Measurements from ENCODE around the gene TTLL11. TPM values are rescaled to one million over a fixed set of nuclear protein-coding genes. Genes with fewer than 3 reads are reported as not detected.
A peak's percentile ranks its signal among the peaks of the same experiment; 100 is the strongest.

TTLL11 gene
- total RNA-seq, 2 donors from 2014 or later = 2.5 to 2.6 TPM

DNA sequence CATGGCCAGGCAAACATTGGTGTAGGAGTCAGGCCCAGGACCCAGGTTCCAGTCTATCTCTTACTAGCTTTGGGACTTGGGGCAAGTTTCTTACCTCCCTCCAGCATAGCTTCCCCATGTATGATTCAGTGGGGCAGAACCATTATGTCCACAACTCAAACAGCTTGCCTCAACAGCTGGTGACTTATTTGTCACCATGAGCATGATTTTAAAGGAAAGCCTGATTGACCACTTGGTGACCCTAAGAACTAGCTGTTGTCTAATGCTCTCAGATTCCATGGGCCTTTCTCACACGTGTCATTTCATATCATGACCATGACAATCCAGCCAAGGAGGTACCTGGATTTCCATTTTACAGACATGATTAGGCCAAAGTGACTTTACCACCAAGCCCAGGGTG lies 126.4 kb downstream of the TTLL11 start:
- DNase-seq = no peak
- Mint-ChIP-seq H3K4me1 (ENCODE audit: low read depth) (no peaks in the 10 kb centered on the region), H3K36me3 (ENCODE audit: insufficient read depth in 2 of 2) (no peaks in the 10 kb centered on the region)

GRCh38 chr9:121963528-121963995 lies 129.5 kb downstream of the TTLL11 start:
- H3K36me3 Mint-ChIP-seq (ENCODE audit: insufficient read depth in 2 of 2) = no peaks in the 10 kb centered on the region
- no peak for ATAC-seq (replicated peaks in 1 of 2)
- no peak overlapping the region for H3K27ac Mint-ChIP-seq
- no peaks in the 10 kb centered on the region for H3K27me3 Mint-ChIP-seq (ENCODE audit: low read depth)
- H3K4me3 Mint-ChIP-seq = no peak overlapping the region
- no peaks in the 10 kb centered on the region for H3K9me3 Mint-ChIP-seq
- peaks cover 3% of the 10 kb centered on the region for H3K4me1 Mint-ChIP-seq (ENCODE audit: low read depth)
- no peak for DNase-seq

More for the DNA sequence above, 126.4 kb downstream of the TTLL11 start:
- Mint-ChIP-seq H3K4me3 (no peak overlapping the region), H3K27me3 (ENCODE audit: low read depth) (no peaks in the 10 kb centered on the region), H3K9me3 (no peaks in the 10 kb centered on the region), H3K27ac (no peak overlapping the region)
- no peak for ATAC-seq (replicated peaks in 1 of 2)

DNA sequence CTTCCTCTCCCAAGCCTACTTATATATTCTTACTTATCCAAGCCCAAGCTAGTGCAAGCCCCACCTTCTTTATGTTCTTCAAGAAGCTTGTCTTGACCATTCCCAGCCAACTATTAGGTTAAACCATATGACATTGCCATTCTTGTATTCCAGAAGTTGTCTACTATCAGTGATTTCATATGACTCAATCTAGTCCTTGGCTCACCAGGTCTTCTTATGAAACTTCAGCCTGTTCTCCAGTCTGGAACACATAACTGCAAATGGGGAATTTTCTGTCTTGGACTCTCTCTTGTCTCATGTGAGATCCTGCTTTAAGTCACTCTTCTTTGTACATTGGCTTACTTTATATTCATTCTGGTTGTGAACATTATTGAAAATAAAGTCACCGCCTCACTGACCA lies 130.7 kb downstream of the TTLL11 start:
- H3K36me3 Mint-ChIP-seq (ENCODE audit: insufficient read depth in 2 of 2) = no peaks in the 10 kb centered on the region
- H3K27ac Mint-ChIP-seq = no peak overlapping the region
- no peaks in the 10 kb centered on the region for H3K9me3 Mint-ChIP-seq
- ATAC-seq (replicated peaks in 1 of 2) (no peak), DNase-seq (no peak)
- peaks cover 8% of the 10 kb centered on the region for H3K4me1 Mint-ChIP-seq (ENCODE audit: low read depth)
- no peaks in the 10 kb centered on the region for H3K27me3 Mint-ChIP-seq (ENCODE audit: low read depth)
- H3K4me3 Mint-ChIP-seq = no peak overlapping the region

- no peaks in the 10 kb centered on the region for H3K27me3 Mint-ChIP-seq (ENCODE audit: low read depth)
- ATAC-seq (replicated peaks in 1 of 2) (no peak), DNase-seq (no peak)
- no peaks in the 10 kb centered on the region for H3K9me3 Mint-ChIP-seq
- H3K4me1 Mint-ChIP-seq (ENCODE audit: low read depth) = peaks cover 8% of the 10 kb centered on the region
- H3K36me3 Mint-ChIP-seq (ENCODE audit: insufficient read depth in 2 of 2) = no peaks in the 10 kb centered on the region
- H3K4me3 Mint-ChIP-seq = no peak overlapping the region
- H3K27ac Mint-ChIP-seq = no peak overlapping the region
Observed at GRCh38 chr9:121960665-121961064, 132.4 kb downstream of the TTLL11 start.

DNA sequence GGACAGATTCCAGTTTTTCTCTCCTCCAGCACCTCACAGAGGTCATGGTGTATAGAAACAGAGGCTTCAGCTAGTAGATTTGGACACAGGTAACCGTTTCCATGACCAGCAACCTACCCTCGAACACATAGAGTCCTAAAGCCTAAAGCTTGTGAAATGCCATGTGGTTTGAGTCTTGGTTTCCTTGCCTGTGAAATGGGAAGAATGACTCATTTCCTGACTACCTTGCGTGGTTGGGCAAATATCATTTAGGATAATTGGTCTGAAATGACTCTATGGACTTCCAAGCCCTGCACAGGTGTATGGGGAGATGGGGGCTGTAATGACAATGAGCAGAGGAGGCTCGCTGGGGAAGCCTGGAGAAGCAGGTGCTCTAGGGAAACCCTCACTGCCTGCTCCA lies 134.6 kb downstream of the TTLL11 start:
- H3K4me3 Mint-ChIP-seq = no peak overlapping the region
- H3K27ac Mint-ChIP-seq = no peak overlapping the region
- no peak for DNase-seq
- peaks cover 8% of the 10 kb centered on the region for H3K4me1 Mint-ChIP-seq (ENCODE audit: low read depth)
- no peaks in the 10 kb centered on the region for H3K27me3 Mint-ChIP-seq (ENCODE audit: low read depth)
- no peak for ATAC-seq (replicated peaks in 1 of 2)
- H3K9me3 Mint-ChIP-seq = no peaks in the 10 kb centered on the region
- H3K36me3 Mint-ChIP-seq (ENCODE audit: insufficient read depth in 2 of 2) = no peaks in the 10 kb centered on the region

DNA sequence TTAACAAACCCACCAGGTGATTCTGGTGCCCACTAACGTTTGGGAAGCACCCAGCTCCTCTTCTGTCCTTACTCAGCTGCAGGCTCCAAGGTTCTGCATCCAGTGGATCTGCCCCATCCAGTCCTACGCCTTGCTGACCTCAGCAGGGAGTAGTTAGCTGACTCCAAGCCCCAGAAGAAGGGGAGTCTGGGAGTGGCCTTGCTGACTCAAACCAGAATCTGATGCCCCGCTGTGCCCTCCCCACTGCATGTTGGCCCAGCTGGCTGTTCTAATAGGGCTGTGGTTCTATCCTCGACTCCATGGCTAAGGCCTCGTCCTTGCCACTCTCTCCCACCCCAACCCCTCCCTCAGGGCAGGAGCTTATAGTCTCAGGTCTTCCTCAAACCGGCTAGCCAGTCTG lies 136.3 kb downstream of the TTLL11 start:
- no peak for ATAC-seq (replicated peaks in 1 of 2)
- peaks cover 8% of the 10 kb centered on the region for H3K4me1 Mint-ChIP-seq (ENCODE audit: low read depth)
- H3K4me3 Mint-ChIP-seq = no peak overlapping the region
- H3K27me3 Mint-ChIP-seq (ENCODE audit: low read depth) = no peaks in the 10 kb centered on the region
- H3K27ac Mint-ChIP-seq = no peak overlapping the region
- no peak for DNase-seq
- H3K9me3 Mint-ChIP-seq = no peaks in the 10 kb centered on the region
- H3K36me3 Mint-ChIP-seq (ENCODE audit: insufficient read depth in 2 of 2) = no peaks in the 10 kb centered on the region

GRCh38 chr9:121955649-121956048 lies 137.5 kb downstream of the TTLL11 start:
- Mint-ChIP-seq H3K4me3 (no peak overlapping the region), H3K27me3 (ENCODE audit: low read depth) (no peaks in the 10 kb centered on the region), H3K9me3 (no peaks in the 10 kb centered on the region), H3K4me1 (ENCODE audit: low read depth) (peaks cover 8% of the 10 kb centered on the region), H3K36me3 (ENCODE audit: insufficient read depth in 2 of 2) (no peaks in the 10 kb centered on the region), H3K27ac (no peak overlapping the region)
- no peak for ATAC-seq (replicated peaks in 1 of 2)
- no peak for DNase-seq

- Mint-ChIP-seq H3K27ac (no peak overlapping the region), H3K9me3 (no peaks in the 10 kb centered on the region), H3K4me1 (ENCODE audit: low read depth) (peaks cover 8% of the 10 kb centered on the region), H3K36me3 (ENCODE audit: insufficient read depth in 2 of 2) (no peaks in the 10 kb centered on the region), H3K4me3 (no peak overlapping the region), H3K27me3 (ENCODE audit: low read depth) (no peaks in the 10 kb centered on the region)
- no peak for DNase-seq
- no peak for ATAC-seq (replicated peaks in 1 of 2)
Observed at GRCh38 chr9:121954477-121955140, 138.5 kb downstream of the TTLL11 start.

- ATAC-seq (replicated peaks in 1 of 2) = no peak
- no peak overlapping the region for H3K4me3 Mint-ChIP-seq
- no peaks in the 10 kb centered on the region for H3K27me3 Mint-ChIP-seq (ENCODE audit: low read depth)
- H3K9me3 Mint-ChIP-seq = no peaks in the 10 kb centered on the region
- H3K4me1 Mint-ChIP-seq (ENCODE audit: low read depth) = no peaks in the 10 kb centered on the region
- no peak for DNase-seq
- no peak overlapping the region for H3K27ac Mint-ChIP-seq
- no peaks in the 10 kb centered on the region for H3K36me3 Mint-ChIP-seq (ENCODE audit: insufficient read depth in 2 of 2)
Observed at GRCh38 chr9:121952611-121953010, 140.5 kb downstream of the TTLL11 start.

DNA sequence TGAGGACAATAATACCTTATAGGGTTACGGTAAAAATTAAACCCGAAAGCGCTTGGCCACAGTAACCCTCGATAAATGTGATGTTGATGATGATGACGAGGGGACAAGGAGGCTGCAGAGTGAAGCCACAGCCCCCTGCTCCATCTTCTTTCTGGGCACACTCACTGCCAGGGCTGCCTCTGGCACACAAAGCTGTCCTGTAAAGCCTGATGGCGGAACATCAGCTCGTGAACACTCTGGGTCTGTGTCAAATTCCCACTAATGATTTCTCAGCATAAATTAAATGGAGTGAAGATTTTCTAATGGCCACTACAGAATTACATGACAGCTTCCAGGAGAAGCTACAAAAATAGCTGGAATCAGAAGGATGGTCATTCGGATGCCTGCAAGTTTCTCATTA lies 142.2 kb downstream of the TTLL11 start:
- Mint-ChIP-seq H3K27ac (no peak overlapping the region), H3K36me3 (ENCODE audit: insufficient read depth in 2 of 2) (no peaks in the 10 kb centered on the region), H3K27me3 (ENCODE audit: low read depth) (no peaks in the 10 kb centered on the region), H3K9me3 (no peaks in the 10 kb centered on the region), H3K4me3 (no peak overlapping the region), H3K4me1 (ENCODE audit: low read depth) (no peaks in the 10 kb centered on the region)
- ATAC-seq (replicated peaks in 1 of 2) (no peak), DNase-seq (no peak)

GRCh38 chr9:121950441-121950840 lies 142.7 kb downstream of the TTLL11 start:
- DNase-seq (no peak), ATAC-seq (replicated peaks in 1 of 2) (no peak)
- Mint-ChIP-seq H3K4me1 (ENCODE audit: low read depth) (no peaks in the 10 kb centered on the region), H3K36me3 (ENCODE audit: insufficient read depth in 2 of 2) (no peaks in the 10 kb centered on the region), H3K27me3 (ENCODE audit: low read depth) (no peaks in the 10 kb centered on the region), H3K27ac (no peak overlapping the region), H3K4me3 (no peak overlapping the region), H3K9me3 (no peaks in the 10 kb centered on the region)

DNA sequence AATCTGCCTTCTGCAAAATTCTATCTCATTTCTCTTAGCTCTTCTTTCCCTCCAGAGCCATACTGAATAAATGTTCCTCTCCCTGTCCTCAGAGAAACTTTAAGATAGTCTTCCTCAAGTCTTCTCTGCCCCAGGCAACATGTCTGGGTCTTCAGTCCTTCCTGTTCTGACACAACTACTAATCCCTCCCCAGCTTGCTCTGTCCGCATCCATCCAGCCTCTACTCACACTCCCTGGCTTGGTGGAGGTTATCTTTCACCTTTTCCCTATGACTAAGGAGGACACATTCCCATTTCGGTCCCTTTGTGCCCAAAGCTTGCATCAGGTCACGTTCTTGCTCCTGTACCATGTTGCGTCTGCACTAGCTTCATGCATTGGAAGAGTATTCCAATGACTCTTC lies 143.3 kb downstream of the TTLL11 start:
- H3K27me3 Mint-ChIP-seq (ENCODE audit: low read depth) = no peaks in the 10 kb centered on the region
- no peak overlapping the region for H3K27ac Mint-ChIP-seq
- ATAC-seq (replicated peaks in 1 of 2) (no peak), DNase-seq (no peak)
- no peaks in the 10 kb centered on the region for H3K36me3 Mint-ChIP-seq (ENCODE audit: insufficient read depth in 2 of 2)
- H3K4me3 Mint-ChIP-seq = no peak overlapping the region
- no peaks in the 10 kb centered on the region for H3K4me1 Mint-ChIP-seq (ENCODE audit: low read depth)
- H3K9me3 Mint-ChIP-seq = no peaks in the 10 kb centered on the region

- no peaks in the 10 kb centered on the region for H3K9me3 Mint-ChIP-seq
- H3K27ac Mint-ChIP-seq = no peak overlapping the region
- H3K4me3 Mint-ChIP-seq = no peak overlapping the region
- no peaks in the 10 kb centered on the region for H3K27me3 Mint-ChIP-seq (ENCODE audit: low read depth)
- no peak for DNase-seq
- H3K36me3 Mint-ChIP-seq (ENCODE audit: insufficient read depth in 2 of 2) = no peaks in the 10 kb centered on the region
- H3K4me1 Mint-ChIP-seq (ENCODE audit: low read depth) = no peaks in the 10 kb centered on the region
- peak; percentile 39 to 63 for ATAC-seq (replicated peaks in 1 of 2)
Observed at GRCh38 chr9:121949364-121949763, 143.7 kb downstream of the TTLL11 start.

DNA sequence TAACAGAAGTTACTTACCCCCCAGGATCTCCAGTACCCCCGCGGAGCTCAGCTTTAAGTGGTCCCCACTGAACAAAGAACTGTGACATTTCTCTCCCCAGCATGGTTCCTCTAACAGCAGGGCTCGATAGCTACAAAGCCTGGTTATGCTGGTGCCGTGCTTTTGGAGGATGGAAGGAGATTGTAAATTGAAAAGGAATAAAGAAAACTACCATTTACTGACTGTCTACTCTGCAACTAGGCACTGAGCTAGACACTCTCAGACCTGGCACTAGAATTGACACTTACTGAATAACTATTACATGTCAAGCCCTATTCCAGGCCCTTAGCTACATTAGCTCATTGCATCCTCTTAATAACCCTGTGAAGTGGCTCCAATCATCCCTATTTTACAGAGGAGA lies 145.3 kb downstream of the TTLL11 start:
- DNase-seq (no peak), ATAC-seq (replicated peaks in 1 of 2) (no peak)
- no peaks in the 10 kb centered on the region for H3K4me1 Mint-ChIP-seq (ENCODE audit: low read depth)
- no peaks in the 10 kb centered on the region for H3K36me3 Mint-ChIP-seq (ENCODE audit: insufficient read depth in 2 of 2)
- no peaks in the 10 kb centered on the region for H3K9me3 Mint-ChIP-seq
- no peak overlapping the region for H3K27ac Mint-ChIP-seq
- no peaks in the 10 kb centered on the region for H3K27me3 Mint-ChIP-seq (ENCODE audit: low read depth)
- H3K4me3 Mint-ChIP-seq = no peak overlapping the region
